HG03108 (cell line): ENCODE measurements around the gene SWI5.
"Not testable (repeated sequence)": the region's sequence is repeated elsewhere in the genome, so short reads cannot be mapped to it uniquely, and the experiment has no call there.

Experiments used
- ATAC-seq: cut with Tn5 transposase; IDR thresholded peaks from one replicate; pipeline ENCODE4 v1.9.1; 2021; ENCODE audit warnings: moderate library complexity; ENCODE audit not compliant: unreplicated experiment

The SWI5 gene

GRCh38 chr9:128276574-128277270 lies 646 bp downstream of the SWI5 start:
- no peak for ATAC-seq

DNA sequence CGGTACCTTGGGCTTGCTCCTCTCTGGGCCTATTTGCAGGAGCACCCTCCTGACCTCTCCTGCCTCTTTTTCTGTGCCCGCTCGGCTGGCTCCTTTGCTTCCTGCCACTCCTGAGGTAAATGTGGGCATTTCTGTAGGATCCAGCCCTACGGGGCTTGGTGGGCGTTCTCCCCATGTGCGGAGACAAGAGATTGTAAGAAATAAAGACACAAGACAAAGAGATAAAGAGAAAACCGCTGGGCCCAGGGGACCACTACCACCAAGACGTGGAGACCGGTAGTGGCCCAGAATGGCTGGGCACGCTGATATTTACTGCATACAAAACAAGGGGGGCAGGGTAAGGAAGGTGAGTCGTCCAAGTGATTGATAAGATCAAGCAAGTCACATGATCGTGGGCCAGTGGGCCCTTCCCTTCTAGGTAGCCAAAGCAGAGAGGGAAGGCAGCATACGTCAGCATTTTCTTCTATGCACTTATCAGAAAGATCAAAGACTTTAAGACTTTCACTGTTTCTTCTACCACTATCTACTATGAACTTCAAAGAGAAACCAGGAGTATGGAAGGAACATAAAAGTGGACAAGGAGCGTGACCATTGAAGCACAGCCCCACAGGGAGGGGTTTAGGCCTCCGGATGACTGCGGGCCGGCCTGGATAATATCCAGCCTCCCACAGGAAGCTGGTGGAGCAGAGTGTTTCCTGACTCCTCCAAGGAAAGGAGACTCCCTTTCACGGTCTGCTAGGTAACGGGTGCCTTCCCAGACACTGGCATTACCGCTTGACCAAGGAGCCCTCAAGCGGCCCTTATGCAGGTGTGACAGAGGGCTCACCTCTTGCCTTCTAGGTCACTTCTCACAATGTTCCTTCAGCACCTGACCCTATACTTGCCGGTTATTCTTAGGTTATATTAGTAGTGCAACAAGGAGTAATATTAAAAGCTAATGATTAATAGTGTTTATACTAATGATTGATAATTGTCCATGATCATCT lies 3.3 kb downstream of the SWI5 start:
- not testable (repeated sequence) for ATAC-seq

GRCh38 chr9:128280084-128280622 lies 4.1 kb downstream of the SWI5 start:
- ATAC-seq = no peak

- no peak for ATAC-seq
Measured at GRCh38 chr9:128282500-128282899, 6.4 kb downstream of the SWI5 start.

DNA sequence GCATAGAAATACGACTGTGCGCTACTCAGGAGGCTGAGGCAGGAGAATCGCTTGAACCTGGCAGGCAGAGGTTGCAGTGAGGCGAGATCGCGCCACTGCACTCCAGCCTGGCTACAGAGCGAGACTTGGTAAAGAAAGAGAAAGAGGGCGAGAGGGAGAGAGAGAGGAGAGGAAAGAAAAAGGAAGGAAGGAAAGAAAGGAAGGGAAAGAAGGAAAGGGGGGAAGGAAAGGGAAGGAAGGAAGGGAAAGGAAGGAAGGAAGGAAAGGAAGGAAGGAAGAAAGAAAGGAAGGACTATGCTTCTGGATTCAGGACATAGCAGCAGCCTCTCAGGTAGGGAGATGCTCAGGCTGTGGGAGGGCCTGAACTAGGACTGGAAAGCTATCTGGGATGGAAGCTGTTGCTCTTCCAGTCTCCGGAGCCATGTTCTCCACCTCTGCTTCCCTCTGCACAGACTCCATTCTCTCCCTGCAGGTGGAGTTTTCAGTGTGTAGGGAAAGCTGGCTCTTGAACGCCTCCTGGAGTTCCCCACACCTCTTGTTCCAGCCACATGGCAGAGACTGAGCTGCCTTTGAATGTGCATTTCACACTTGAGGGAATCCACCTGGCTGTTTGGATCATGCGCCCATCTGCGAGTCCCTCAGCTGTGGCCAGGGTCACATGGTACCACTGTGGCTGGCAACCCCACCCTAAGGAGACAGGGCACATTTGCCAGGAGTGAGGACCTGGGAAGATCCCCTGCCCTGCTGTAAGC lies 9.1 kb downstream of the SWI5 start:
- no peak for ATAC-seq

GRCh38 chr9:128286440-128286839 lies 10.4 kb downstream of the SWI5 start:
- ATAC-seq = no peak

- ATAC-seq = no peak
Measured at GRCh38 chr9:128288273-128289004, 12.4 kb downstream of the SWI5 start.

- no peak for ATAC-seq
Measured at GRCh38 chr9:128292009-128292408, 15.9 kb downstream of the SWI5 start.

DNA sequence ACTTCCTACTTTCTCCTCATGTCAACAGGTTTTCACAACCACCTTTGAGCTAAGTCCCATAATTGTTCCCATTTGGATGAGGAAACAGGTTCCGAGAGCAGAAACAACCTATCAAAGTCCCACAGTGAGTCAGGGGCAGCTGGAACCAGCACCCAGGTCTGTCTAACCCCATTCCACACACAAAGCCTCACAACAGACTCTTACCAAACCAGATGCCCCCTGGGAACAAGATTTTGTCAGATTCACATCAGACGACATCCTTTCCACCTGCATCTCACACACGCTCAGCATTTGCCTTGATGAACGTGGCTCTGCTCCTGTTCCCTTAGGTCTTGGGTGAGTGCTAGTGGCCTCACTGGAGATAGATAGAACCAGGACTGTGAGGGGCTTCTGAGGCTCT lies 17.0 kb downstream of the SWI5 start:
- ATAC-seq = no peak

DNA sequence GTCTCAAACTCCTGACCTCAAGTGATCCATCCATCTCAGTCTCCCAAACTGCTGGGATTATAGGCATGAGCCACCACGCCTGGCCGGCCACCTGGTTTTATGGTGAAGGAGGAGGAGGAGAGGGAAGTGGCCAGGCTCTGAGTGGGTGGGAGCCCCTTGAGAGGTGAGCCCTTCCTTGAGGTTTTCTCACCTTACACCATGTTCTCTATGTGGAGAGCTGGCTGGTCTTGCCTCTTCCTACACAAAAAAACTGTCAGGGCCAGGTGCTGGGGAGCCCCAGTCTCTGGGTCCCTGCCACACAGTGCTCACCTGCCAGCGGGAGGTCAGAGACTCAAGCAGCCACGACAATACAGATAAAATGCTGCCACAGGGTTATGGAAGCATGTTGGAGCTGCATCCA lies 18.1 kb downstream of the SWI5 start:
- ATAC-seq = no peak

- no peak for ATAC-seq
Measured at GRCh38 chr9:128296340-128297220, 20.5 kb downstream of the SWI5 start.

GRCh38 chr9:128297221-128297773 lies 21.2 kb downstream of the SWI5 start:
- no peak for ATAC-seq

DNA sequence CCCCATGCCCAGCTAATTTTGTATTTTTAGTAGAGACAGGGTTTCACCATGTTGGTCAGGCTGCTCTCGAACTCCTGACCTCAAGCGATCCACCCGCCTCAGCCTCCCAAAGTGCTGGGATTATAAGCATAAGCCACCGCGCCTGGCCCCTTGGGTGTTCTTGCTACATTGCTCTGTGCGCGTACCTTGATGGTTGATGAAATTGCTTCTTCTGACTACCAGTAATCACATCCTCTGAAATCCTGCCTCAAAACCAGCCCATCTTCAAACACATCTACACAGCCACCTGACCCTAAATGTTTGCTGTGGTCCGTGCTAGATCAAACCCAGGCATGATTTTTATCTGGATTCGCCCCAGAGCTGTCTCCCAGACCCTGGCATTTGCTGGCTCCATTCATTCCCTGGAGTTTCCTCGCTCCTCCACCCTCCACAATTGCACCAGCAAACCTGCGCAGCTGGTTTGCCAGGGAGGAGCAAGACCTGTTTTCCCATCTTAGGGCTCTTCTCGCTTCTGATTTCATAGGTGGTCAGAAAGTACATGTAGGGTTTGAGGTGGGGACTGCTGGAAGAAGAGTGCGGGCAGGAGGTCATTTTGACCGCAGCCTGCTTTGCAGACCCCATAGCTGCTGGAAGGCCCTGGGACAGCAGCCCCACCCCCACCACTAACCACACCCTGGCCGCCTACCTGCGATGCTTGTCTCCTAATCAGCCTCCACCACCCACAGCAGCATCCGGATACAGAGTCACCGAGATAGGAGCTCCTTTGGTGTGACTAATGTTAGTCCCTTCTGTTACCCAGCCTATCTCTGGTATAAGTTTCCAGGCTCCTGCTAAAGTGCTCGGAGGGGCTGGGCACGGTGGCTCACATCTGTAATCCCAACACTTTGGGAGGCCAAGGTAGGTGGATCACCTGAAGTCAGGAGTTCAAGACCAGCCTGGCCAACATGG lies 22.7 kb downstream of the SWI5 start:
- no peak for ATAC-seq

- ATAC-seq = no peak
Measured at GRCh38 chr9:128304136-128304970, 28.3 kb downstream of the SWI5 start.

DNA sequence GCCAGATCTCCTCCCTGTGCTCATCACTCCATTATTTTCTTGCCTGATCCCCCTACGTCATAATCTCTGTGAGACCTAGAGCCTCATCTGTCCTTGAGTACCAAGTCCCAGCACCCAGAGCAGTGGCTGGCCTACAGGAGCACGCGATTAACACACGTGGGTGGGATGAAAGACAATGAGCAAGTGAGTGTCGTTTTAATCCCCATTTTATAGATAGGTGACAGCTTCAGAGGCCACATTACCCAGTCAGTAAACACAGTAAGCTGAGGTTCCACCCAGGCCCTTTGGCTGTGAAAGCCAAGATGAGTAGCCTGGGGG lies 28.9 kb downstream of the SWI5 start:
- no peak for ATAC-seq

DNA sequence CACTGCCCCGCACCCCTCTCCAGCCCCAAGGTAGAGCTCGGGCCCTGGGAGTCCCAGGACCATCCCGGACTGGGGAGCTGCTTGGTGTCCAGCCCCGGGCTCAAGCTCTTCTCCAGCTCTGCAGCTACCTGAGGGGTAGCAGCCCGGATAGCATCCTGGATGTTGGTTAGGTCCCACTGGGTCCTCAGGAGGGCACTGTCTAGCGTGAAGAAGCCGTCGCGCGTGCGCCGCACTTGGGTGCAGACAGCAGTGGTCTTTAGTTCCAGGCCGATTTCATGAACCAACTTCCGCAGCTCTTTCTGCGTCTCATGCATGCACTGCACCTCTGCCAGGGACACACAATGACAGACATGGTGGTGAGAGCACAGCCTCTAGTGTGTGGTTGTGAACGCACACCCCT lies 33.5 kb downstream of the SWI5 start:
- ATAC-seq = no peak

GRCh38 chr9:128310461-128310860 lies 34.4 kb downstream of the SWI5 start:
- no peak for ATAC-seq
